ENCODE measurements around the gene NEUROD1.
"Not testable (repeated sequence)": the region's sequence is repeated elsewhere in the genome, so short reads cannot be mapped to it uniquely, and the experiment has no call there.

NEUROD1 gene

DNA sequence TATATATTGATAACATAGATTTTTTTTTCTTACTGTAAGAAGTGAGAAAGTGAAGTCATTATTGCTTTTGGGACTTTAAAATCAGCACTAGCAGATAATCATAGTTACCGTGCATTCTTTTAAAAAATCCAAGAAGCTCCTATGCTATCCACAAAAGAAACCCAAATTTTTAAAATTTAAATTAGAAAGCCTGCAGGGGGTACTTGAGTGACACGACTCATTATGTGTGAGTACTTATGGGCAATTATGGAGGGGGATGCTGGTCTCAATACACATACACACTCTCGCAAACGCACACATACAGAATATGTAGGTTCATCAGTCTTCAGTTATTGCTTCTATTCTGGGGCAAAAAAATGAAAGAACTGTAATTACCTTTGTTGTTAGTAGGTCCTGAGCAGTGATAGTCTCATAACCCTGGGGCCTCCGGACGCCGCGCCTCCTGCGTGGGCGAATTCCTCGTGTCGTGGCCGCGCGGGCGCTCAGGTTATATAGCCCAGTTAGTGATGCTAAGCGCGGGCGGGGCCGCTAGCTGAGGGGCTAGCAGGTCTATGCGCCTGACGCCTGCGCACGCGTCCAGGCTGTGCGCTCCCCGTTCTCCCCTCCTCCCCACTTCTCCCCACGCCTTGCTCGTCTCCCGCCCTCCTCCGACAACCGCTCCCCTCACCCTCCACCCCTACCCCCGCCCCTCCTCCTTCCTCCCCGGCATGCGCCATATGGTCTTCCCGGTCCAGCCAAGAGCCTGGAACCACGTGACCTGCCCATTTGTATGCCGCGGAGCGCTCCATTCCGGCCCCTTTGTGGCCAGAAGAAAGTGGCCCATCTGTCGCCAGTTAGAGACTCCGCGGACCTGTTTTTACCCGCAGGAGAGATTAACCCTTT lies at the start of gene NEUROD1:
Gene NEUROD1, minus strand, starts transcription at position 463 of the 882 bp plus-strand sequence. CDS start 1,657 bp downstream, outside the sequence.
- no peak for DNase-seq (ENCODE audit: low spot score)

DNA sequence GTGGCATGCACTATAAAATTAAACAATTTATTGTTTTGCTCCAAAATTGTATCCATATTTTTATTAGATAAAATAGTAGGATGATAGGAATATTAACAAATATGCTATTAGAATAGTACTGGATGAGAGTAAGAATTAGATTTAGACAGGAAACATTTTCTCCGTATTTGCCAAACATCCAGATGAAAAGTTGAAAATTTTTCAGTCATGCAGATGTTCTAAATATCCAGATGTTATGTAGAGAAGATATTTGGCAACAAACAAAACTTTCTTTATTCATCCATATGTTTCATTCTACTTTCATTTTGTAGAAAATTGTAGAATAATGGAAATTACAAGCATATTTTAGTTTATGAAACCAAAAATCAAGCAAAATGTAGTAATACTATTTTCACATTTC lies 45.2 kb upstream of the NEUROD1 start:
- no peak for DNase-seq (ENCODE audit: low spot score)

DNA sequence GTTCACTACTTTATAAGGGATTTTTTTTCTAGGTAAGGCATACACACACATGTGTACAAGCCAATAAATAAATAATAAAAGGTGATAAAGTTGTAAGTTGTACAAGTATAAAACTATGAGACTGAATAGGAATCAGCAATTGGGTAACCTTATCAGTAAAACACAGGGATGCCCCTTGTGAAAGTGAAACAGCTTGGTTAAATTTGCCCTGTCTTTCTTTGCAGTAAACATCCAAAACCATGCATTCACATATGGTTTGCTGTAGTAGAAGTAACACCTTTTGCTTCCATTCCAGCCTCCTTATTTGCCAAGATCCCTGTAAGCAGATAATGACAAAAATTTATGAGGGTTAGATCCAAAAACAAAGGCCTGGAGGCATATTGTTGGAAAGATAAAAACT lies 44.3 kb upstream of the NEUROD1 start:
- DNase-seq (ENCODE audit: low spot score) = no peak

DNA sequence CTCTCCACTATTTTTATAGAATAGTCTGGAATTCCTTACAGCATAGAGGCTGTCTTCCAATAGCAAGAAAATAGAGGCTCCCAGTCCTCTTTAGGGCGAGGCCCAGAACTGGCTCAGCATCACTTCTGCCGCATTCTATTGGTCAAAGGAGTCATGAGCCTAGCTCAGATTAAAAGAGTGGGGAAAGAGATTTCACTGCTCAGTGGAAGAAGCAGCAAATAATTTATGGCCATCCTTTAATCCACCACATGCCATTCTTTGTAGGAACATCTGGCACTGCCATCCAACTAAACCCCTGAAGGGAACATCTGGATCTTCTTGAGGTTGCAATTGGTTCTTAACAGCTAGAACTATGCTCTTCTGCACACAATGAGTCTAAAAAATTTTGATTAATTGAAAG lies 43.4 kb upstream of the NEUROD1 start:
- DNase-seq (ENCODE audit: low spot score) = no peak

DNA sequence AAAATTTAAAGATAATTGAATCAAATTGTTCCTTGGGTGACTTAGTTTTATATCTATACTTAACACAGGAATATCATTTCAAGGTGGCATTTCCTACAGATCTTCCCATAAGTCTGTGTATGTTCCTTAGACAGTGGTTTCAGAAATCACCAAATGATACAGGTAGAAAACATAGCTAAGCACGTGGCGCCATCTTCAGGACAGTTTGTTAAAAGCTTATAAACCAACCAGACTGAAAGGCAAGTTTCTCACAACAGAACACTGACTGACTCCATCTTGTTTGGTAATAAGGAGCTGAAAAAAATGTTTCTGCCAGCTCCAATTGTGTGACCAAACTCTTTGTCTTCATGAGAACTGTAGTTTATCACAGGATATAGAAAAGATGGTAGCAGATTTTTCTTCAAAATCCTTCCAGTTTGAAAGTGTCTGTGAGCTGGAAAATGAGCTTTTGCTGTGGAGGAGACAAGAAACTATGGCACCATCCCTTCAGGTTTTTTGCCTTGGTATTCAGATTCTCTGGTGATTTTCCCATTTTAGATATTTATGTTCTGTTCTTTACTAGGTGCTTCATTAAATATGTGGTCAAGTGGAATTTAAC lies 34.8 kb upstream of the NEUROD1 start:
- DNase-seq (ENCODE audit: low spot score) = peak; percentile 71

DNA sequence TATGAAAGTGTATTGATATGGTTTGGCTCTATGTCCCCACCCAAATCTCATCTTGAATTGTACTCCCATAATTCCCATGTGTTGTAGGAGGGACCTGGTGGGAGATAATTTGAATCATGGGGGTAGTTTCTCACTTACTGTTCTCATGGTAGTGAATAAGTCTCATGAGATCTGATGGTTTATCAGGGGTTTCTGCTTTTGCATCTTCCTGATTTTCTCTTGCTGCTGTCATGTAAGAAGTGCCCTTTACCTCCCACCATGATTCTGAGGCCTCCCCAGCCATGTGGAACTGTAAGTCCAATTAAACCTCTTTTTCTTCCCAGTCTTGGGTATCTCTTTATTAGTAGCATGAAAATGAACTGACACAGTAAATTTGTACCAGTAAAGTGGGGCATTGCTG lies 30.7 kb upstream of the NEUROD1 start:
- not testable (repeated sequence) for DNase-seq (ENCODE audit: low spot score)

DNA sequence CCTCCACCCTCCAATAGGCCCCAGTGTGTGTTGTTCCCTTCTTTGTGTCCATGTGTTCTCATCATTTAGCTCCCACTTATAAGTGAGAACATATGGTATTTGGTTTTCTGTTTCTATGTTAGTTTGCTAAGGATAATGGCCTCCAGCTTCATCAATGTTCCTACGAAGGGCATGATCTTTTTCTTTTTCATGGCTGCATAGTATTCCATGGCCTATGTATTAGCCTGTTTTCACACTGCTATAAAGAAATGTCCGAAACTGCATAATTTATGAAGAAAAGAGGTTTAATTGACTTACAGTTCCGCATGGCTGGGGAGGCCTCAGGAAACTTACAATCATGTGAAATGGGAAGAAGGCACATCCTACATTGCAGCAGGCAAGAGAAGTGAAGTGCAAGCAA lies 22.2 kb upstream of the NEUROD1 start:
- not testable (repeated sequence) for DNase-seq (ENCODE audit: low spot score)

DNA sequence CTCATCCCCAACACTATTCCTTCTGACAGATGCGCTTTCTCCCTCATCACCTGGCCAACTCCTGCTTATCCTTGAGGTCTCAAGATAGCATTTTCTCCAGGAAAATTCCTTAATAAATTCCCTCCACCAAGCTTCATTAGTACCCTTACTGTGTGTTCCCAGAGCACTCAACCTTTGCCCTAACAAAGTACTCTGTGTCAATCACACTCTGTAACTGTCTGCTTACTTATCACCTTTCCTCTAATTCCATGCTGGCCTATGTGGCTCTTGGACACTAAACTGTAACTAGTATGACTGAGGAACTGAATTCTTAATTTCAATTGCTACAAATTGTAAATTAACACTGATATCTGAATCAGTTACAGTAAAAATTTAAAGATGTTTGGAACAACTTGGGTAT lies 17.9 kb upstream of the NEUROD1 start:
- no peak for DNase-seq (ENCODE audit: low spot score)

DNA sequence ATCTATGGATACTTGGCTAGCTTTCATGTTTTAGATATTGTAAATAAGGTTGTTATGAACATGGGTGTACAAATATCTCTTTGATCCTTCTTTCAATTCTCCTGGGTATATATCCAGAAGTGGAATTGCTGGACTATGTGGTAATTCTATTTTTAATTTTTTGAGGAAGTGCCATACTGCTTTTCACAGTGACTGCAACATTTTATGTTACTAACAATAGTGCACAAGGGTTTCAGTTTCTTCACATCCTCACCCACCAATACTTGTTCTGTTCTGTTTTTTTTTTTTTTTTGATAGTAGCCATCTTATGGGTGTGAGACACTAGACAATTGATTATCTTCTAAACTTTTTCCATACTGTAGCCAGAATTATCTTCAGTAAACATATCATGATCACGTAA lies 17.3 kb upstream of the NEUROD1 start:
- no peak for DNase-seq (ENCODE audit: low spot score)

DNA sequence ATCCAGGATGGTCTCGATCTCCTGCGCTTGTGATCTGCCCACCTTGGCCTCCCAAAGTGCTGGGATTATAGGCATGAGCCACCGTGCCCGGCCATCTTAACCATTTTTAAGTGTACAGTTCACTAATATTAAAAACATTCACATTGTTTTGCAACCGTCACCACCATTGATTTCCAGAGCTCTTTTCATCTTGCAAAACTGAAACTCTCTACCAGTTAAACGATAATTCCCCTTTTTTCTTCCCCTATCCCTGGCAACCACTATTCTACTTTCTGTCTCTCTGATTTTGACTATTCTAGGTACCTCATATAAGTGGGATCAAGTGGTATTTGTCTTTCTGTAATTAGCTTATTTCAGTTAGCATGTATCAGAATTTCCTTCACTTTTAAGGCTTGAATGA lies 16.8 kb upstream of the NEUROD1 start:
- no peak for DNase-seq (ENCODE audit: low spot score)

DNA sequence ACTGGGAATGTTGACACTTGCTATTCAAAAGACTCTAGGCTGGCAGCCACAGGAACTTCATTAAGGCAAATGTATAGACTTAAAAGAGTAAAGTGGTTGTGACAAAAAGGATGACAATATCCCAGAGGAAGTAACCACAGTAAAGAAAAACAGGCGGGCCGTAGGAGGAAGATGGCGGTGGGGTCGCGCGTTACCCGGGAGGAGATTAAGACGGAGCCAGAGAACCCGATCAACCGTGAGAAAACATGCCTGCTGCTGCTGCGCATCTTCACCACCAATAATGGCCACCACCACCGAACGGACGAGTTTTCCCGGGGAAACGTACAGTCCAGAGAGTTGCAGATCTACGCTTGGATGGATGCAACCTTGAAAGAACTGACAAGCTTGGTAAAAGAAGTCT lies 14.0 kb upstream of the NEUROD1 start:
- DNase-seq (ENCODE audit: low spot score) = no peak

DNA sequence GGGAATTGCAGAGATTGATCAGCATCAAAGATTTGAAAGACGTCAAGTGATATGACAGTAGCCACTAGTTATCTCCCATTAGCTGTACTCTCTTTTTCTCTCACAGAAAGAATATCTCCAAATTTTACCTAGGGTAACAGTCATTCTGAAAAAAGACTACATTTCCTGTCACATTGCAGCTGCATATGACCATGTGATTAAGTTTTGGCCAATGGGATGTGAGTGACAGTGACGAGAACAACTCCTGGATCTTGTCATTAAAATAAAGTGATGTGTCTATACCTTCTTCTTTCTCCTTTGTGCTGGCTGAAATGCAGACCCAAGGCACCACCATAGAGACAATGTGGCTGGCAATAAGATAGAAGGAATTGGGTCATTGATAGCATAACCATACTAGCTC lies 10.5 kb upstream of the NEUROD1 start:
- DNase-seq (ENCODE audit: low spot score) = no peak

DNA sequence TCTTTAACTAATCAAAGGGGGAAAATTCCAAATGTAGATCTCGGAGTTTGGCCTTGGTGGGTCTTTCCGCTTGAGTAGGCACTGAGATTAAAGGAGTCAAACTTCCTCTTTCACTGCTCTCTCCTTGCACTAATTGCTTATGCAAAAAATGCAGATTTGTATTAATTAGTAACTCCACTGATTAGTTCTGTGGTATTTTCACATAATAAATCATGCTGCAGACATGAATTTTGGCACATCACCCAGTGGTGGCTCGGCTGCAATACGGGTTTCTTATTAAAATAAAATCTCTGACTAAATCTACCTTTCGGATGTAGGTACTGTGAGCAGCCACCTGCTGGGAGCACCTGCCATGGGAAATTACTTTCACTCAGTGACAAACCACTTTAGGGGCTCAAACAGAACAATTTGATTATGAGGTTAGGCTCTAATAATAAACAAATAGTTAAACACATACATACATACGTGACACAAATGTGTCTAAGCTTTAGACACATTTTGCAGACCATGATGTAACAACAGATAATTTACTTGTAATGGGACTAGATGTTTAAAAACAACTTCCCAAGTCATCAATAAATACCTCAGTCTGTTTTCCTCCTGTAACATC lies 6.4 kb upstream of the NEUROD1 start:
- DNase-seq (ENCODE audit: low spot score) = no peak

DNA sequence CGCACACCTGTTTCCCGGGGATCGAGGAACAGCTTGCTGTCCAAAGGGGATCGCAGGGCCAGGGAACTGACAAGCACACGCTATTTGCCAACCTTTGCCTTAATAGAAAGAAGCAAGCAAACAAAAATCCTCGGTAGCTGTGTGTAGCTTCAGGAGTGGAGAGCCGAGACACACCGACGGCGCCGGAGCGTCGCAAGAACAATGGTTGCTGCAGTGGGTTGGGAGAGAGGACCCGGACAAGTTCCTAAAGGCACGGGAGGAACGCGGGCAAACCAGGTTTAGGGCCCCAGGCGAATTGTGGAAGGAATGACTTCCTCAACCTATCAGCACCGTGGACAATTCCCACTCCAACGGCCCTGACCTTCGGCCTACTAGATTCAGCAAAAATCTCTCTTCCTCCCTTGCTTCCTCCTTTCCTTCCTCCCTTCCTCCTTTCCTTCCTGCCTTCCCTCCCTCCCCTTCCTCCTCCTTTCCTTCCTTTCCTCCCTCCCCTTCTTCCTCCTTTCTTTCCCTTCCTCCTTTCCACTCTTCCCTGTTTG lies 4.9 kb upstream of the NEUROD1 start:
- no peak for DNase-seq (ENCODE audit: low spot score)

DNA sequence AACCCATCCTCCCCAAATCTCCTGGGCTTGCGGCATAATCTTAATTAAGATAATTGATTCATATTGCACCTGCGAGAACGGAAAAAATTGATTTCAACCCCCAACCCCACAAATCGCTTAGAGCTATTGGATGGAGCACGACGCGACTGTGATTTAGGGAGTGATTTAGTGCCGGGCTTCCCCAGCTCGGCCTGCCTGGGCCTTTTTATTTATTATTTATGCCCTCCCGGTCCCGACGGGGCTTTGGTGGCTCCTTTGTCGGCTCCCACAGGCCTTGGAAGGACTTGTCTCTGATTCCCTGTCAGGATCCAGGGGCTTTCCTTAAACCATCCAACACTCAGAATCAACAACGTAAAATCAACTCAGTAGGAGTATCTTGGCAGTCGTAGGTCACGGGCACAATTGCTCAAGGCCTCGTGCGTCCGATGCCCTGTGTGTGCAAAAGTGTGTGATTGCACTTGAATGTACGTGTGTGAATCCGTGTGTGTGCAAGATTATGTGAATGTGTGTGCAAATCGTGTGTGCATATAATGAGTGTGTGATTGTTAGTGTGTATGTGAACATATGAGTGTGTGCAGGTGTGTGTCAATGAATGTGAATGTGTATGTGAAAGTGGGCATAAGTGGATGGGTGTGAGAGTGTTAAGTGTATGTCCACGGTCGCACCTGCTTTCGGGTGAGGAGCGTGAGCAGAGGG lies 4.3 kb upstream of the NEUROD1 start:
- DNase-seq (ENCODE audit: low spot score) = no peak

DNA sequence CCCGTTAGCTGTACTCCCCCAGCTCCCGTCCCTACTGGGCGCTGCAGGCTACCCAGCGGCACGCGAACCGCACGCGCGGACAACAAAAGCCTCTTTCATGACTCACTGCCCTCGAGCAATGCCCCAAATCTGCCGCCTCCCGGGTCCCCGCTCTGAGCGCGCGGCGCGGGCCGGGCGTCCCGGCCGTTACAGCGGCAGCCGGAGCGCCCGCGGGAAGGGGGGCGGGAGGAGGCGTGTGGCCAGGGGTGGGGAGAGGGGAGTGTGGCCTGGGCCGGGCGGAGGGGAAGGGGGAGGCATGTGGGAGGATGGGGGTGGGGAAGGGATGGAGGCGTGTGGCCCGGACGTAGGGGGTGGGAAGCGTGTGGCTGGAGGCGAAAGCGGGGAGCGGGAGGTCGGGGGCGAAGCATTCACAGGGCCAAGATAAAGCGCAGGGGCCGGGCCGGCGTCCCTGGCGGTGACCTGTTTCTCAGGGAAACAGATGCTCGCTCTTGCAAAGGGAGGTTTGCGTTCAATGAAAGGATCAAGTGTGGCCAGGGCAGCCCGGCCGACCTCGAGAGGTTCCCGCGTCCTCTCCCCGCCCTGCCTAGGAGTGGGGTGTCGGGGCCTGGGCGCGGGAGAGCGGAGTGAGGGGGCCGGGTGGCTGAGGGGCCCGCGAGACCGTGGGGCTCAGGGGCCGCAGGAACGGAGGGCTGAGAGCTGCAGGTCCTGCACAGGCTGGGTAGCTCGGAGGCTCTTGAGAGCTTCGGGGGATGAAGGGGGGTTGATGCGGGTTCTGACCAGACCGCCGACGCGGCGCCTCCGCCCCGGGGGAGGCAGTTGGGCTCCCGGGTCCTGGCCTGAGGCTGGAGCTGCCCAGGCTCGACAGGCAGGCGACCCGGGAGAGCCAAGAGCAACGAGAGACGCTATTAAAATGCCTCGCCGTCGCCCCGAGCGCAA lies 3.5 kb upstream of the NEUROD1 start:
- DNase-seq (ENCODE audit: low spot score) = no peak

DNA sequence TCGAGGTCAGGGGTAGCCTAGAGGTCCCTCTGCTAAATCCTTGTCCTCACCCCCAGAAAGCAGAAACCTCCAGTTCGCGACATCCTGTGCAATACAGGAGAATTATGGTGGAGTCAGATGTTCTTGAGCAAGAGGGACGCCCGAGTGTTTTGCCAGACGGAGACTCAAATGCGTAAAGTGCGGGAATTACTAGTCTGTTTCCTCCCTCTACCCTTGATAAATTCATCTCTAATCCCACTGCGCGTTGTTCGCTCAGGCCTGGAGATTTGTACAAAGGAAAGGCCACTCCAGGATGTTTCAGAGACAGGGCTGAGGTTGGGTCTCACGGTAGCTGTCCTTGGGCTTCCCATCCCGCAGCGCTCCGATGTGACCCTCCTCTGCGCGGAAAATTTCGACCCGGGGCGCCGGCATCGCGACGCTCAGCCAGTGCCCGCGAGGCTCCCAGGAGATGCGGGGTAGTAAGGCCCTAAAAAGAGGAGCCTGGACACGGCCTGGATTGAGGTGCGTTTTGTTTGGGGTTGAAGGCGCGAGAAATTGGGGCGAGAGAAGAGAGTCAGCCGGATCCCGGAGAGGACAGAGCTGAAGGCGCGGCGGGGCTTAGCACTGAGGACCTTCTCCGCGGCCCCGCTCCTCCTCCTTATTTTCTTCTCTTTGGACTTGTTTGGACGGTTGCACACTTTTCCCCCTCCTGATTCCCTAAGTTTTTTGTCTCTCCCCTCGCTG lies 2.6 kb upstream of the NEUROD1 start:
- DNase-seq (ENCODE audit: low spot score) = no peak

DNA sequence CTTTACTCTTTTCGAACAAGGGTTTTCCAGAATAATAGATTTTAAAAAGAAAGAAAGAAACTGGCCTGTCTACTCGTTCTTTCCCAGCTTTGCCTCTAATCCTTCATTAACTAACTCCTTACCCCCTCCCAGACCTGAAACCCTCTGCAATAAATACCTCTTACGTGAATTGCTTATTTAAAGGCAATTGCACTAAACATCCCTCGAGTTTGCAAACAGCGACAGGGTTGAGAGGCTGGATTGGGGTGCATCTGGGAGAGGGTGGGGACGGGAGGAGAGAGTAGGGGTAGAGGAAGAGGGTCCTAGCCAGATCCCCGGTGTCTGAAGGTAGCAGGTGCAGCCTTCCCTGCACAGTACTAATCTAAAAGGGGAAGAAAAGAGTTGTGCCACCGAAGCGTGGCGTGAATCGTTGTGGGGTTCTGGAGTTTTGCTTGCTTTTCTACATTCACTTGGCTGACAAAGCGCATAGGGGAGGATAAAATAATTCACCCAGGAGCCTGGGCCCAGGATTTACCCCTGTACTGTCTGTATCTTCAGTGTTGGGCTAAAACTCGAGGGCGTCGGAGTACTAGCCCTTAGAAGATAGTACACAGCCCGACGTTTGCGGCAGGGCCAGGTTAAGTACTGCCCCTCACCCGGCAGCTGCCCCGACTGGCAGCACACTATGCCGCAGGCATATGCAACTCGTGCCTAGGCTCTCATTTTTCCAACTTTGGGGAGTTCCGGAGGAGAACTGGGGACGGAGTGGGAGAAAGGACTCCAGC lies 1.9 kb upstream of the NEUROD1 start:
- no peak for DNase-seq (ENCODE audit: low spot score)

DNA sequence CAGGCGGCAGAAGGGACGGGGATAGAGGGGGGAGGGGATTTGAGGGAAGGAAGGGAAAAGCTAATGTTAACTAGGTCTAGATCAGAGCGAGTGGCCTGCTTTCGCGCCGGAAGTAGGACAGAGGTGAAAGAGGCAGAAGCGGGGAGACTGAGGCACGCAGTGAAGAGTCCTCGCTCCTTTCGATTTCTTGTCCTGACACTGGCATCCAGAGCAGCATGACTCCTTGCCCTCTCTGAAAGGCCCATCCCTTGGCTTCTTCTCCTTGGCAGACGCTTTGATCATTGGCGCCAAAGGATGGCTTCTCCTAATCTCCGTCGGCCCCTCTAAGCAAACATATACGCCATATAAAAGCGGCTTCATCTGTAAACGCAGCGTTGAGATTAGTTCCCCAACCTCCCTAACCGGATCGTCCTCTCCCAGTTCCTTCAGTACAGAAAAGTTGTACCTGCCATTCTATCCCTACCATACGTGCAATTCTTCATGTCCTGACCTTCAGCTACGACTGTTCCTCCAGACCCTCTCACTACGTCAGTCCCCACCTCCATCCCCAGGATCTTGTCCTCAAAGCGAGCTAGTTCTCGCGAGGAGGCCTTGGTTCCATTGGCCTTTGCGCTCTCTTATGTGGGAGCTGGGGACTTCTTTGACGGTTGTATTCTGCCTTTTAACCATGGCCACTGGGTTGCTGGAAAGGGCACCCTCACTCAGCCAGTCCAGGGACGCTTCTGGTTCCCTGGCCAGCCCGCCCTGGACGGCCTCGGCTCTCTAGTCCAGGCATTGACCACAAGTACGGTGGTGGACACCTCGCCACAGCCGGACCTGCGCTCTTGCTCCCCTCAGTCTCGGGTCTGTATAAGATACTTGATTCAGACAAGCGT lies 857 bp upstream of the NEUROD1 start:
- DNase-seq (ENCODE audit: low spot score) = no peak
